IMR-90 (cell line): ENCODE data around the gene ZNF20. TPM values are rescaled to one million over a fixed set of nuclear protein-coding genes. Genes with fewer than 3 reads are reported as not detected.

ENCODE experiments used
- ATAC-seq: fragments of 200-7000 bp; cut with Tn5 transposase; 2 replicates; pipeline ENCODE4 v1.9.1; 2020; ENCODE audit warnings: low read depth, mild to moderate bottlenecking, moderate library complexity
- BruUV-seq: library from RNA; stranded (reverse); fragments of 400-500 nt; replicated peaks from 2 replicates; lab custom pipeline; 2021; lab: Mats Ljungman, UMichigan
- CTCF ChIA-PET: fragments of 300-600 bp; formaldehyde crosslinking; extraction: SDS; loops from one replicate; lab custom pipeline; 2021; ENCODE audit warnings: antibody characterized with exemption; lab: Yijun Ruan, JAX
- POLR2A ChIA-PET: fragments of 300-600 bp; sonication (Branson Sonifier 250); formaldehyde crosslinking; loops from one replicate; lab custom pipeline; 2022; ENCODE audit warnings: antibody characterized with exemption; ENCODE audit not compliant: unreplicated experiment; lab: Charles Lee
- DNase-seq: peaks from one replicate; pipeline ENCODE4 v3.0.0; 2013
- H2AFZ ChIP-seq: replicated peaks from 2 replicates; pipeline ENCODE3; 2013; ENCODE audit warnings: low read length, mild to moderate bottlenecking; ENCODE audit not compliant: poor library complexity
- H2AK5ac ChIP-seq: 2 replicates; pipeline ENCODE4 v1.6.1; 2013; ENCODE audit warnings: low read depth, low read length, inconsistent platforms
- H2AK9ac ChIP-seq: replicated peaks from 2 replicates; pipeline ENCODE3; 2013; ENCODE audit warnings: mild to moderate bottlenecking, low read depth, low read length, moderate library complexity; ENCODE audit not compliant: poor library complexity
- H2BK120ac ChIP-seq: 2 replicates; pipeline ENCODE4 v1.6.1; 2013; ENCODE audit warnings: low read depth, low read length, inconsistent platforms
- H2BK15ac ChIP-seq: 3 replicates; pipeline ENCODE4 v1.6.1; 2013; ENCODE audit warnings: low read depth, low read length, inconsistent platforms
- H2BK20ac ChIP-seq: 2 replicates; pipeline ENCODE4 v1.6.1; 2013; ENCODE audit warnings: low read depth, mild to moderate bottlenecking, inconsistent platforms, low read length, moderate library complexity
- H2BK5ac ChIP-seq: 2 replicates; pipeline ENCODE4 v1.6.1; 2013; ENCODE audit warnings: mild to moderate bottlenecking, low read depth, low read length, inconsistent platforms; ENCODE audit not compliant: poor library complexity, severe bottlenecking
- H3K14ac ChIP-seq: replicated peaks from 2 replicates; pipeline ENCODE4 v1.6.1; 2013; ENCODE audit warnings: low read depth, low read length, inconsistent platforms
- H3K18ac ChIP-seq: 2 replicates; pipeline ENCODE4 v1.6.1; 2013; ENCODE audit warnings: low read depth, low read length, control low read depth
- H3K23ac ChIP-seq: 2 replicates; pipeline ENCODE4 v1.6.1; 2013; ENCODE audit warnings: low read depth, low read length, inconsistent platforms
- H3K27ac ChIP-seq: 2 replicates; pipeline ENCODE4 v1.5.1; 2013; ENCODE audit warnings: mild to moderate bottlenecking, control low read depth, low read length; ENCODE audit not compliant: insufficient read depth
- H3K27me3 ChIP-seq: 2 replicates; pipeline ENCODE4 v1.6.1; 2013; ENCODE audit warnings: low read length; ENCODE audit not compliant: control insufficient read depth, insufficient read depth
- H3K36me3 ChIP-seq: 2 replicates; pipeline ENCODE4 v1.6.1; 2013; ENCODE audit warnings: low read length, mixed read lengths; ENCODE audit not compliant: control insufficient read depth, insufficient read depth
- H3K4ac ChIP-seq: 2 replicates; pipeline ENCODE4 v1.6.1; 2013; ENCODE audit warnings: low read depth, low read length, inconsistent platforms
- H3K4me1 ChIP-seq: 2 replicates; pipeline ENCODE4 v1.6.1; 2013; ENCODE audit warnings: low read length, mixed read lengths; ENCODE audit not compliant: control insufficient read depth, insufficient read depth
- H3K4me2 ChIP-seq: 2 replicates; pipeline ENCODE4 v1.6.1; 2013; ENCODE audit warnings: low read depth, mild to moderate bottlenecking, control low read depth, low read length, moderate library complexity
- H3K4me3 ChIP-seq: 2 replicates; pipeline ENCODE4 v1.5.1; 2013; ENCODE audit warnings: low read depth, mild to moderate bottlenecking, control low read depth, low read length, moderate library complexity; ENCODE audit not compliant: insufficient read depth
- H3K56ac ChIP-seq: 2 replicates; pipeline ENCODE4 v1.6.1; 2013; ENCODE audit warnings: low read length, inconsistent platforms; ENCODE audit not compliant: insufficient read depth; ENCODE audit errors: extremely low read depth
- H3K79me1 ChIP-seq, 2 experiments: 2 replicates each; pipeline ENCODE4 v1.6.1; 2013; ENCODE audit warnings: low read length in 2 of 2, inconsistent platforms in 1 of 2, low read depth in 1 of 2
- H3K9ac ChIP-seq: 2 replicates; pipeline ENCODE4 v1.6.1; 2013; ENCODE audit warnings: low read depth, low read length, control low read depth
- H3K9me1 ChIP-seq: 2 replicates; pipeline ENCODE4 v1.6.1; 2013; ENCODE audit warnings: low read length, inconsistent platforms; ENCODE audit not compliant: insufficient read depth
- H3K9me3 ChIP-seq: 2 replicates; pipeline ENCODE4 v1.6.1; 2013; ENCODE audit warnings: low read length; ENCODE audit not compliant: control insufficient read depth, insufficient read depth
- H4K20me1 ChIP-seq: 2 replicates; pipeline ENCODE4 v1.6.1; 2013; ENCODE audit warnings: low read length, inconsistent platforms; ENCODE audit not compliant: insufficient read depth
- H4K5ac ChIP-seq: 2 replicates; pipeline ENCODE4 v1.6.1; 2013; ENCODE audit warnings: mild to moderate bottlenecking, low read depth, low read length, control low read depth
- H4K8ac ChIP-seq, 2 experiments: 2 replicates each; pipeline ENCODE4 v1.6.1; 2013; ENCODE audit warnings: low read depth in 2 of 2, low read length in 2 of 2, control low read depth in 1 of 2, inconsistent platforms in 1 of 2
- H4K91ac ChIP-seq: 2 replicates; pipeline ENCODE4 v1.6.1; 2013; ENCODE audit warnings: low read depth, low read length, inconsistent platforms; ENCODE audit not compliant: insufficient read depth
- CEBPB ChIP-seq: IDR thresholded peaks from 2 replicates; pipeline ENCODE4 v1.6.1; 2012; ENCODE audit warnings: low read depth, low read length, improper control_type of control experiment
- USF2 ChIP-seq: fragments of 150-350 bp; IDR thresholded peaks from 2 replicates; pipeline ENCODE4 v1.6.1; 2017; ENCODE audit warnings: mild to moderate bottlenecking, antibody characterized with exemption, low read length, low read depth
- WGBS, 2 experiments: methylation state at CpG; one replicate each; pipeline versions ENCODE4 v1.1.5 to v1.1.7; 2013; ENCODE audit warnings: missing lambda C conversion rate in 2 of 2; ENCODE audit not compliant: insufficient read length in 1 of 2; ENCODE audit errors: extremely low coverage in 2 of 2; 5-methylcytosine and 5-hydroxymethylcytosine counted together
- dilution Hi-C: fragments of 300-500 bp; cut with HindIII; formaldehyde crosslinking; loops from one replicate; pipeline ENCODE4 v1.14.3; 2018; ENCODE audit warnings: low sequenced_read_pairs; ENCODE audit not compliant: unreplicated experiment
- in situ Hi-C: fragments of 300-500 bp; cut with MboI; formaldehyde crosslinking; loops from 3 replicates; pipeline ENCODE4 v1.14.3; 2019; ENCODE audit warnings: low sequenced_read_pairs, inconsistent platforms, mixed read lengths
- intact Hi-C: fragments of 100-400 bp; cut with micrococcal nuclease; formaldehyde crosslinking; loops from 2 replicates; pipeline ENCODE4 v1.10.0; 2022
- polyA plus RNA-seq, 3 experiments: library from polyadenylated mRNA; depleted of rRNA; stranded (reverse); fragments of >200 nt; gene quantifications; 2 replicates each; pipeline ENCODE4 v1.2.3, GENCODE V29; 2012; ENCODE audit warnings: low replicate concordance in 1 of 3
- total RNA-seq: library from RNA; depleted of rRNA; stranded (reverse); fragments of >200 nt; gene quantifications from 2 replicates; pipeline ENCODE4 v1.2.3, GENCODE V29; 2012

Gene ZNF20
- total and polyA plus RNA-seq, 2 of the 4 experiments (the other 2 are of a cell fraction) = 2.1 to 7.9 TPM

GRCh38 chr19:12095111-12095790 is 44.9 kb downstream of the ZNF20 start:
- Histone ChIP-seq H3K79me1 (peaks cover 14 to 25% of the 10 kb centered on the region in 2 experiments), H3K9me3 (peaks cover 5% of the 10 kb centered on the region; the same call in 1 of the 2 replicates), H4K5ac (no peak overlapping the region), H3K23ac (no peak overlapping the region), H3K27ac (no peak overlapping the region), H2BK20ac (no peak overlapping the region), H3K14ac (no peak overlapping the region), H3K4me1 (0 out of 2 replicates have a peak, but pooled peaks cover 2% of the 10 kb centered on the region), H4K91ac (no peak overlapping the region), H3K27me3 (no peaks in the 10 kb centered on the region), H3K4ac (no peak overlapping the region), H2AFZ (no peak overlapping the region), H3K4me3 (no peak overlapping the region), H2BK5ac (peak overlapping the region; percentile 30), H4K20me1 (no peaks in the 10 kb centered on the region), H2AK5ac (no peak overlapping the region), H3K9me1 (peaks cover 3% of the 10 kb centered on the region; the same call in 1 of the 2 replicates), H2AK9ac (no peak overlapping the region), H3K18ac (no peak overlapping the region), H3K4me2 (no peak overlapping the region), H3K56ac (no peak overlapping the region), H3K36me3 (0 out of 2 replicates have a peak, but pooled peaks cover 3% of the 10 kb centered on the region), H3K9ac (no peak overlapping the region), H4K8ac (no peak overlapping the region), H2BK120ac (no peak overlapping the region), H2BK15ac (no peak overlapping the region)
- peak; percentile 64 for DNase-seq
- no TSS peak for BruUV-seq
- intact Hi-C loops (no loop called here), dilution Hi-C loops (no loop called here), in situ Hi-C loops (no loop called here)
- TF ChIP-seq CEBPB (peak; percentile 82), USF2 (no peak)
- whole genome bisulfite sequencing, 2 experiments = no CpG with 5 or more reads among the region's 4 CpGs
- POLR2A ChIA-PET = no interaction called here
- CTCF ChIA-PET = no interaction called here
- no peak for ATAC-seq
